HCT116 (cell line): ENCODE data around the gene CPZ. TPM values are rescaled to one million over a fixed set of nuclear protein-coding genes. Genes with fewer than 3 reads are reported as not detected.
A peak's percentile ranks its signal among the peaks of the same experiment; 100 is the strongest.

Experiments used
- ATAC-seq: fragments of 200-7000 bp; cut with Tn5 transposase; 2 replicates; pipeline ENCODE4 v1.9.1; 2020; ENCODE audit warnings: mild to moderate bottlenecking, moderate library complexity
- BruUV-seq: library from RNA; stranded (reverse); fragments of 400-500 nt; replicated peaks from 2 replicates; lab custom pipeline; 2021; lab: Mats Ljungman, UMichigan
- CTCF ChIA-PET: fragments of 300-600 bp; sonication (Branson Sonifier 250); formaldehyde crosslinking; loops from one replicate; lab custom pipeline; 2021; ENCODE audit warnings: antibody characterized with exemption; lab: Charles Lee
- POLR2A ChIA-PET: fragments of 300-600, 350-600 bp; sonication (Branson Sonifier 250); formaldehyde crosslinking; loops from one replicate; lab custom pipeline; 2021; ENCODE audit warnings: antibody characterized with exemption; lab: Charles Lee
- RAD21 ChIA-PET, 2 experiments: fragments of 300-600 bp; sonication (Branson Sonifier 250); formaldehyde crosslinking; loops; one replicate each; lab custom pipeline; 2023; ENCODE audit warnings: low total read pairs in 2 of 2; ENCODE audit not compliant: uncharacterized antibody in 2 of 2, unreplicated experiment in 2 of 2, low non-redundant PET in 1 of 2; lab: Charles Lee
- DNase-seq: peaks from one replicate; pipeline ENCODE4 v3.0.0-alpha.2; 2010; ENCODE audit warnings: low read depth, low spot score
- H2AFZ ChIP-seq: fragments of 200-600 bp; shearing (Covaris generic), sonication (generic); 2 replicates; pipeline ENCODE4 v1.6.1; 2017; ENCODE audit warnings: low read depth, mixed run types, mixed read lengths, antibody characterized with exemption, low read length; ENCODE audit not compliant: poor library complexity, severe bottlenecking
- H3K27ac ChIP-seq: 2 replicates; pipeline ENCODE4 v1.5.1; 2012; ENCODE audit warnings: low read depth, low read length
- H3K27me3 ChIP-seq: fragments of 200-600 bp; sonication (generic); 2 replicates; pipeline ENCODE4 v1.6.1; 2016; ENCODE audit warnings: mixed run types, low read length, mixed read lengths; ENCODE audit not compliant: insufficient read depth
- H3K36me3 ChIP-seq, 2 experiments: fragments of 200-500 bp in 1 of 2; fragments of 200-600 bp in 1 of 2; sonication (Bioruptor generic) in 1 of 2; sonication (generic) in 1 of 2; 2 replicates each; pipeline versions ENCODE4 v1.5.1 to v1.6.1; 2014 to 2016; ENCODE audit warnings: low read length in 2 of 2, inconsistent platforms in 1 of 2, mixed read lengths in 1 of 2, mixed run types in 1 of 2; ENCODE audit not compliant: insufficient read depth in 2 of 2, control insufficient read depth in 1 of 2
- H3K4me1 ChIP-seq, 2 experiments: fragments of 200-600 bp in 1 of 2; sonication (generic) in 1 of 2; 2 replicates each; pipeline versions ENCODE4 v1.5.1 to v1.6.1; 2012 to 2017; ENCODE audit warnings: low read length in 2 of 2, inconsistent platforms in 1 of 2, mild to moderate bottlenecking in 1 of 2, mixed read lengths in 1 of 2, mixed run types in 1 of 2, moderate library complexity in 1 of 2; ENCODE audit not compliant: insufficient read depth in 2 of 2, control insufficient read depth in 1 of 2
- H3K4me2 ChIP-seq: fragments of 200-600 bp; sonication (generic); 2 replicates; pipeline ENCODE4 v1.6.1; 2017; ENCODE audit warnings: mixed run types, low read length, mixed read lengths
- H3K4me3 ChIP-seq, 2 experiments: fragments of 200-600 bp in 1 of 2; sonication (generic) in 1 of 2; replicated peaks in 1 of 2; 2 replicates each; pipeline ENCODE4 v1.5.1; 2011 to 2016; ENCODE audit warnings: low read length in 2 of 2, control low read depth in 1 of 2, low read depth in 1 of 2, mild to moderate bottlenecking in 1 of 2, mixed read lengths in 1 of 2, mixed run types in 1 of 2
- H3K79me2 ChIP-seq: fragments of 200-600 bp; sonication (generic); 2 replicates; pipeline ENCODE4 v1.6.1; 2017; ENCODE audit warnings: mild to moderate bottlenecking, mixed run types, low read length, moderate library complexity, mixed read lengths; ENCODE audit not compliant: insufficient read depth
- H3K9ac ChIP-seq: fragments of 200-600 bp; sonication (generic); 2 replicates; pipeline ENCODE4 v1.6.1; 2016; ENCODE audit warnings: low read length, mixed read lengths
- H3K9me2 ChIP-seq: fragments of 200-600 bp; sonication (generic), shearing (Covaris generic); 2 replicates; pipeline ENCODE4 v1.6.1; 2017; ENCODE audit warnings: mixed run types, mild to moderate bottlenecking, moderate library complexity; ENCODE audit not compliant: insufficient read depth
- H3K9me3 ChIP-seq, 2 experiments: fragments of 200-500 bp in 1 of 2; fragments of 200-600 bp in 1 of 2; sonication (Bioruptor generic) in 1 of 2; sonication (generic) in 1 of 2; 2 replicates each; pipeline ENCODE4 v1.6.1; 2014 to 2017; ENCODE audit warnings: low read length in 2 of 2, mixed read lengths in 2 of 2, inconsistent platforms in 1 of 2, low read depth in 1 of 2, mild to moderate bottlenecking in 1 of 2, mixed run types in 1 of 2, moderate library complexity in 1 of 2; ENCODE audit not compliant: control insufficient read depth in 1 of 2, insufficient read depth in 1 of 2
- H4K20me1 ChIP-seq: fragments of 200-600 bp; sonication (generic), shearing (Covaris generic); 2 replicates; pipeline ENCODE4 v1.6.1; 2017; ENCODE audit warnings: mixed run types, mild to moderate bottlenecking, moderate library complexity; ENCODE audit not compliant: insufficient read depth
- CBX3 ChIP-seq: IDR thresholded peaks from 2 replicates; pipeline ENCODE4 v1.6.1; 2012; ENCODE audit warnings: low read depth
- CEBPB ChIP-seq: IDR thresholded peaks from 2 replicates; pipeline ENCODE4 v1.6.1; 2012; ENCODE audit warnings: low read depth
- EGR1 ChIP-seq: IDR thresholded peaks from 2 replicates; pipeline ENCODE4 v1.6.1; 2012; ENCODE audit warnings: low read depth
- EZH2 ChIP-seq: fragments of 200-600 bp; sonication (generic); IDR thresholded peaks from 2 replicates; pipeline ENCODE4 v1.6.1; 2017; ENCODE audit warnings: antibody characterized with exemption, mixed run types
- EZH2phosphoT487 ChIP-seq: fragments of 200-600 bp; IDR thresholded peaks from 2 replicates; pipeline ENCODE4 v1.6.1; 2018; ENCODE audit warnings: antibody characterized with exemption, borderline replicate concordance
- FOSL1 ChIP-seq: IDR thresholded peaks from 2 replicates; pipeline ENCODE4 v1.6.1; 2012; ENCODE audit warnings: low read depth
- JUND ChIP-seq: IDR thresholded peaks from 2 replicates; pipeline ENCODE4 v1.6.1; 2012
- POLR2A ChIP-seq: IDR thresholded peaks from 2 replicates; pipeline ENCODE4 v1.7.0; 2011; ENCODE audit warnings: borderline replicate concordance; ENCODE audit not compliant: insufficient read depth, insufficient read length; ENCODE audit errors: extremely low read depth
- SRF ChIP-seq: IDR thresholded peaks from 2 replicates; pipeline ENCODE4 v1.6.1; 2012; ENCODE audit warnings: low read depth
- YY1 ChIP-seq: IDR thresholded peaks from 2 replicates; pipeline ENCODE4 v1.6.1; 2011; ENCODE audit warnings: low read length, low read depth, moderate library complexity, mild to moderate bottlenecking; ENCODE audit not compliant: insufficient replicate concordance; ENCODE audit errors: extremely low read depth
- ZFX ChIP-seq: fragments of 450-650 bp; IDR thresholded peaks from 2 replicates; pipeline ENCODE4 v1.6.1; 2017
- ZNF274 ChIP-seq: fragments of 200-500 bp; sonication (Bioruptor generic); IDR thresholded peaks from 2 replicates; pipeline ENCODE4 v1.6.1; 2014; ENCODE audit warnings: mild to moderate bottlenecking, low read depth, low read length, inconsistent platforms
- intact Hi-C: fragments of 100-400 bp; cut with micrococcal nuclease; formaldehyde crosslinking; loops from 2 replicates; pipeline ENCODE4 v1.10.0; 2022
- total RNA-seq: library from RNA; stranded (reverse); gene quantifications from one replicate; pipeline ENCODE4 v1.2.1, GENCODE V29; 2021; ENCODE audit not compliant: unreplicated experiment
- TF ChIP-seq, protein P1 (sequence below), 3 experiments: fragments of 200-600 bp in 1 of 3; sonication (generic) in 1 of 3; IDR thresholded peaks in 2 of 3; conservative IDR thresholded peaks in 1 of 3; 2 replicates each; pipeline ENCODE4 v1.5.1; 2012 to 2017; ENCODE audit warnings: low read depth in 2 of 3, low read length in 2 of 3, antibody characterized with exemption in 1 of 3, borderline replicate concordance in 1 of 3, control low read depth in 1 of 3, mild to moderate bottlenecking in 1 of 3, mixed read lengths in 1 of 3, mixed run types in 1 of 3, moderate library complexity in 1 of 3; ENCODE audit not compliant: insufficient read depth in 1 of 3
- TF ChIP-seq, protein P2 (sequence below): IDR thresholded peaks from 2 replicates; pipeline ENCODE4 v1.6.1; 2012

The CPZ gene
- total RNA-seq, 1 experiment from 2014 or later: not detected

DNA sequence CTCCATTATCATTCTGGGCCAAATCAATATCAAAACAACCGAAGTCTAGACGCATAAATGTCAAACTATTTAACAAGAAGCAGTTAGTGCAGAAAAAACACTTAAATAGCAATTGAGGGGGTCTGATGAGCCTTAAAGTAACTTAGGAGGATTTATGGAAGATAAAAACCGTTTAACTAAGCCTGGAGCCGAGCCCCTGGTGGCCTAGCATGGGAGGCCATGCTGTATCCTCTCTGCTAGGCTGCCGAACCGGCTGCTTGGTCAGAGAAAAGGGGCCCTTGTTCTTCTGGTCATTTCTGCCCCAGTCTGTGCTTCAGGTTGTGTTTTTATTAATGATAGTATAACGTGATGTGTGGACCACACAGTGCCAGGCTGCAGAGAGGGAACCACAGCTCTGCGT is 72.4 kb downstream of the CPZ start:
- Histone ChIP-seq H3K4me2 (no peak overlapping the region), H3K36me3 (no peaks in the 10 kb centered on the region), H3K9me2 (no peaks in the 10 kb centered on the region), H3K4me1 (peaks cover 0 to 8% of the 10 kb centered on the region in 2 experiments; a peak in 1 of 4 replicates), H3K9me3 (no peaks in the 10 kb centered on the region), H3K27ac (no peak overlapping the region), H4K20me1 (no peaks in the 10 kb centered on the region), H3K27me3 (peaks cover 24% of the 10 kb centered on the region), H3K4me3 (no peak overlapping the region), H3K9ac (no peak overlapping the region), H2AFZ (no peak overlapping the region), H3K79me2 (no peaks in the 10 kb centered on the region)
- POLR2A ChIA-PET: no interaction called here
- CTCF ChIA-PET: no interaction called here
- DNase-seq: no peak
- intact Hi-C loops: no loop called here
- ATAC-seq: peak; percentile 58; the same call in 1 of the 2 replicates
- no TSS peak for BruUV-seq
- RAD21 ChIA-PET: no interaction called here
- no peak for TF ChIP-seq YY1
- TF ChIP-seq, protein P1, sequence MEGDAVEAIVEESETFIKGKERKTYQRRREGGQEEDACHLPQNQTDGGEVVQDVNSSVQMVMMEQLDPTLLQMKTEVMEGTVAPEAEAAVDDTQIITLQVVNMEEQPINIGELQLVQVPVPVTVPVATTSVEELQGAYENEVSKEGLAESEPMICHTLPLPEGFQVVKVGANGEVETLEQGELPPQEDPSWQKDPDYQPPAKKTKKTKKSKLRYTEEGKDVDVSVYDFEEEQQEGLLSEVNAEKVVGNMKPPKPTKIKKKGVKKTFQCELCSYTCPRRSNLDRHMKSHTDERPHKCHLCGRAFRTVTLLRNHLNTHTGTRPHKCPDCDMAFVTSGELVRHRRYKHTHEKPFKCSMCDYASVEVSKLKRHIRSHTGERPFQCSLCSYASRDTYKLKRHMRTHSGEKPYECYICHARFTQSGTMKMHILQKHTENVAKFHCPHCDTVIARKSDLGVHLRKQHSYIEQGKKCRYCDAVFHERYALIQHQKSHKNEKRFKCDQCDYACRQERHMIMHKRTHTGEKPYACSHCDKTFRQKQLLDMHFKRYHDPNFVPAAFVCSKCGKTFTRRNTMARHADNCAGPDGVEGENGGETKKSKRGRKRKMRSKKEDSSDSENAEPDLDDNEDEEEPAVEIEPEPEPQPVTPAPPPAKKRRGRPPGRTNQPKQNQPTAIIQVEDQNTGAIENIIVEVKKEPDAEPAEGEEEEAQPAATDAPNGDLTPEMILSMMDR (IDR thresholded peaks at IDR 0.05 in 2 of 3, conservative IDR thresholded peaks at IDR 0.05 in 1 of 3; ENCODE audit: borderline replicate concordance in 1 of 3, insufficient read depth in 1 of 3, low read depth in 2 of 3, low read length in 2 of 3): peak in 1 of 3 experiments; percentile 16; a peak in 2 of 6 replicates
- TF ChIP-seq, all 23 proteins: peak for 1

DNA sequence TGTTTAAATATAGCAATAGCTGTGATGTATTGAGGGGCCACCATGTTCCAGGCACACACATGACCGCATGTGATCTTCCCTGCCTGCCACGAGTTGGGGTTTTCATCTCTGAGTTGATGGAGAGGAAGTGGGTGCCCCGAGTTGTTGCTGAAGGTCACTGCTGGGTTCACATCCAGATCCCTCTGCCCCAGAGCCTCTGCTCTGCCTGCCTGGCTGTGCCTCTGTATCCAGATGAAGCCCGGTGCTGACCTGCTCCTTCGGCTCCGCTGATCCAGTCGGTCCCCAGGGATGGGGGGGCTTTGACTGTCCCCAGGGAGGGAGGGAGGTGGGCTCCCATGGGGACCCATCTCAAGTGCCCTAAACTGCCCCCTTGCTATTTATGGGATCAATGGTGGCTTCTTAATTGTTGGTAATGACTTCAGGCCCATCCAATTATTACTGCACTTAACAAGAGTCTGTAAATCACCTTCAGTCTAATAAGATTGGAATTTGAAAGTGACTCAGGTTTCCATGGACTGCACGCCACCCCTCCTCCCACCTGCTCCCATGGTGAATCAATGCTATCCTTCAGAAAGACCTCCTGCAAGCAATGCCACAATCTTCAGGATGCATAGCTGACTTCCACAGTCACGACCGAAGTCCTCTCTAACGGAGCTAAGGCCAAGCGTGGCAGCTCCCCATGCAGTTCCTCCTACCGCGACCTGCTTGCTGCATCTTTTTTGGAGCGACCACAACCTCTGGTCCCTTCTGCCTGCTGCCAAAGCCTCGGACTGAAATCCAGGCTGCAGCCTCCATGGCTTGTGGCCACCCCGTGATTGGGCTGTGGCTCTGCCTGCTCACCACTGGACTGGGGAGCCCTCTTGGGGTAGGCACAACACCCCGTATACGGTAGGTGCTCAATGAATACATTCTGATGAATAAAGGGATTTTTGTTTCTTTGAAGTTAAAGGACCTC is 73.1 kb downstream of the CPZ start:
- Histone ChIP-seq H3K4me3 (no peak overlapping the region), H3K9me3 (no peaks in the 10 kb centered on the region), H3K9ac (no peak overlapping the region), H3K27ac (no peak overlapping the region), H4K20me1 (no peaks in the 10 kb centered on the region), H3K4me2 (no peak overlapping the region), H3K4me1 (peaks cover 0 to 8% of the 10 kb centered on the region in 2 experiments; a peak in 1 of 4 replicates), H3K27me3 (peaks cover 31% of the 10 kb centered on the region), H2AFZ (no peak overlapping the region), H3K9me2 (no peaks in the 10 kb centered on the region), H3K79me2 (no peaks in the 10 kb centered on the region), H3K36me3 (no peaks in the 10 kb centered on the region)
- BruUV-seq: no TSS peak
- ChIA-PET CTCF (no interaction called here), RAD21 (no interaction called here), POLR2A (no interaction called here)
- intact Hi-C loops: no loop called here
- ATAC-seq (no peak), DNase-seq (no peak)
- no peak for TF ChIP-seq CBX3
- no peak for TF ChIP-seq EZH2
- no peak for TF ChIP-seq POLR2A
- TF ChIP-seq EZH2phosphoT487: no peak
- no peak for TF ChIP-seq CEBPB
- no peak for TF ChIP-seq ZFX
- no peak for TF ChIP-seq FOSL1
- TF ChIP-seq, protein P2, sequence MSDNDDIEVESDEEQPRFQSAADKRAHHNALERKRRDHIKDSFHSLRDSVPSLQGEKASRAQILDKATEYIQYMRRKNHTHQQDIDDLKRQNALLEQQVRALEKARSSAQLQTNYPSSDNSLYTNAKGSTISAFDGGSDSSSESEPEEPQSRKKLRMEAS: no peak
- TF ChIP-seq ZNF274: no peak
- TF ChIP-seq JUND: no peak
- no peak for TF ChIP-seq SRF
- TF ChIP-seq EGR1: no peak
- TF ChIP-seq, protein P1 (IDR thresholded peaks at IDR 0.05 in 2 of 3, conservative IDR thresholded peaks at IDR 0.05 in 1 of 3; ENCODE audit: borderline replicate concordance in 1 of 3, insufficient read depth in 1 of 3, low read depth in 2 of 3, low read length in 2 of 3): no peak
